Measurements from ENCODE around the gene CITED2.

GRCh38 chr6:139343052-139343750, 31.2 kb downstream of the CITED2 start:
- TF ChIP-seq NFIC (IDR thresholded peaks at IDR 0.05) (no peak), RAD21 (IDR thresholded peaks at IDR 0.05; ENCODE audit: low read depth) (no peak), EP300 (IDR thresholded peaks at IDR 0.05; ENCODE audit: borderline replicate concordance) (no peak), TAF1 (IDR thresholded peaks at IDR 0.05; ENCODE audit: low read depth) (no peak), TCF12 (IDR thresholded peaks at IDR 0.05; ENCODE audit: low read depth) (no peak)

Measured in Ishikawa (cell line).